Neural crest cell (in vitro differentiated cells): ENCODE measurements around the gene MSLN. TPM values are rescaled to one million over a fixed set of nuclear protein-coding genes. Genes with fewer than 3 reads are reported as not detected.

Source experiments
- DNase-seq: peaks from one replicate; pipeline ENCODE4 v3.0.0; 2021; ENCODE audit warnings: low read depth, mixed read lengths, low spot score
- H3K27ac Mint-ChIP-seq: one replicate; pipeline ENCODE4 v1.8.0; 2021; ENCODE audit warnings: mild to moderate bottlenecking, mixed read lengths; ENCODE audit not compliant: unreplicated experiment
- H3K27me3 Mint-ChIP-seq: 2 replicates; pipeline ENCODE4 v1.8.0; 2021; ENCODE audit warnings: low read depth, mild to moderate bottlenecking, mixed read lengths
- H3K36me3 Mint-ChIP-seq: 2 replicates; pipeline ENCODE4 v1.8.0; 2021; ENCODE audit warnings: low read depth, mild to moderate bottlenecking, mixed read lengths
- H3K4me1 Mint-ChIP-seq: 2 replicates; pipeline ENCODE4 v1.8.0; 2021; ENCODE audit warnings: mixed read lengths
- H3K4me3 Mint-ChIP-seq: one replicate; pipeline ENCODE4 v1.8.0; 2021; ENCODE audit warnings: mild to moderate bottlenecking, mixed read lengths
- H3K9me3 Mint-ChIP-seq: 2 replicates; pipeline ENCODE4 v1.8.0; 2021; ENCODE audit warnings: mixed read lengths
- total RNA-seq: library from RNA; stranded (reverse); gene quantifications from 2 replicates; pipeline ENCODE4 v1.2.1, GENCODE V29; 2021
- TF ChIP-seq, protein P1 (sequence below): fragments of 200-600 bp; sonication (generic); conservative IDR thresholded peaks from 2 replicates; pipeline ENCODE4 v1.5.0; 2021; ENCODE audit warnings: antibody characterized with exemption, mild to moderate bottlenecking

MSLN gene
- total RNA-seq, 1 donor from 2014 or later = not detected

GRCh38 chr16:759110-759910 is 1.2 kb upstream of the MSLN start:
- peaks cover 3% of the 10 kb centered on the region for H3K9me3 Mint-ChIP-seq
- peaks cover 3% of the 10 kb centered on the region for H3K27me3 Mint-ChIP-seq
- no peak overlapping the region for H3K4me3 Mint-ChIP-seq
- H3K27ac Mint-ChIP-seq = no peak overlapping the region
- TF ChIP-seq, protein P1, sequence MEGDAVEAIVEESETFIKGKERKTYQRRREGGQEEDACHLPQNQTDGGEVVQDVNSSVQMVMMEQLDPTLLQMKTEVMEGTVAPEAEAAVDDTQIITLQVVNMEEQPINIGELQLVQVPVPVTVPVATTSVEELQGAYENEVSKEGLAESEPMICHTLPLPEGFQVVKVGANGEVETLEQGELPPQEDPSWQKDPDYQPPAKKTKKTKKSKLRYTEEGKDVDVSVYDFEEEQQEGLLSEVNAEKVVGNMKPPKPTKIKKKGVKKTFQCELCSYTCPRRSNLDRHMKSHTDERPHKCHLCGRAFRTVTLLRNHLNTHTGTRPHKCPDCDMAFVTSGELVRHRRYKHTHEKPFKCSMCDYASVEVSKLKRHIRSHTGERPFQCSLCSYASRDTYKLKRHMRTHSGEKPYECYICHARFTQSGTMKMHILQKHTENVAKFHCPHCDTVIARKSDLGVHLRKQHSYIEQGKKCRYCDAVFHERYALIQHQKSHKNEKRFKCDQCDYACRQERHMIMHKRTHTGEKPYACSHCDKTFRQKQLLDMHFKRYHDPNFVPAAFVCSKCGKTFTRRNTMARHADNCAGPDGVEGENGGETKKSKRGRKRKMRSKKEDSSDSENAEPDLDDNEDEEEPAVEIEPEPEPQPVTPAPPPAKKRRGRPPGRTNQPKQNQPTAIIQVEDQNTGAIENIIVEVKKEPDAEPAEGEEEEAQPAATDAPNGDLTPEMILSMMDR = no peak
- no peaks in the 10 kb centered on the region for H3K36me3 Mint-ChIP-seq
- H3K4me1 Mint-ChIP-seq = no peaks in the 10 kb centered on the region
- no peak for DNase-seq

DNA sequence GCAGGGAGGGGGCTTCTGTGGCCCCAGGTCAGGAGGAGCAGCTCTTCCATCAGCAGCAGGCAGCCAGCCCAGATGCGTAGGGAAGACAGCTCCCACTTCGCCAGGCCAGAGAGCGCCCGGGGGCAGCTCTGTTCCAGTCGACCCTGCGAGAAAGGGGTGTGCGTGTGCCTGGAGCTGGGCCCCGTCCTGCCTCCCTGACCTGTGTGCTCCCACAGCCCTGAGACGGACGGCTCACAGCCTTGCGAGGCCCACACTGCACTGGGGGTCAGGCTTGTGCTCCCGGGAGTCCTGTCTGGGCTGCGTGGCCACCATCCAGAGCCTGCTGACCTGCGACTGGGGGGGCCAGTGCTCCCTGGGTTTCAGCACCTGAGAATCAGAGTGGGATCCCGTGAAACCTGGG is 469 bp upstream of the MSLN start:
- Mint-ChIP-seq H3K4me3 (no peak overlapping the region), H3K27me3 (peaks cover 3% of the 10 kb centered on the region), H3K4me1 (no peaks in the 10 kb centered on the region), H3K9me3 (peaks cover 3% of the 10 kb centered on the region), H3K27ac (no peak overlapping the region), H3K36me3 (no peaks in the 10 kb centered on the region)
- no peak for DNase-seq
- TF ChIP-seq, protein P1 = no peak

DNA sequence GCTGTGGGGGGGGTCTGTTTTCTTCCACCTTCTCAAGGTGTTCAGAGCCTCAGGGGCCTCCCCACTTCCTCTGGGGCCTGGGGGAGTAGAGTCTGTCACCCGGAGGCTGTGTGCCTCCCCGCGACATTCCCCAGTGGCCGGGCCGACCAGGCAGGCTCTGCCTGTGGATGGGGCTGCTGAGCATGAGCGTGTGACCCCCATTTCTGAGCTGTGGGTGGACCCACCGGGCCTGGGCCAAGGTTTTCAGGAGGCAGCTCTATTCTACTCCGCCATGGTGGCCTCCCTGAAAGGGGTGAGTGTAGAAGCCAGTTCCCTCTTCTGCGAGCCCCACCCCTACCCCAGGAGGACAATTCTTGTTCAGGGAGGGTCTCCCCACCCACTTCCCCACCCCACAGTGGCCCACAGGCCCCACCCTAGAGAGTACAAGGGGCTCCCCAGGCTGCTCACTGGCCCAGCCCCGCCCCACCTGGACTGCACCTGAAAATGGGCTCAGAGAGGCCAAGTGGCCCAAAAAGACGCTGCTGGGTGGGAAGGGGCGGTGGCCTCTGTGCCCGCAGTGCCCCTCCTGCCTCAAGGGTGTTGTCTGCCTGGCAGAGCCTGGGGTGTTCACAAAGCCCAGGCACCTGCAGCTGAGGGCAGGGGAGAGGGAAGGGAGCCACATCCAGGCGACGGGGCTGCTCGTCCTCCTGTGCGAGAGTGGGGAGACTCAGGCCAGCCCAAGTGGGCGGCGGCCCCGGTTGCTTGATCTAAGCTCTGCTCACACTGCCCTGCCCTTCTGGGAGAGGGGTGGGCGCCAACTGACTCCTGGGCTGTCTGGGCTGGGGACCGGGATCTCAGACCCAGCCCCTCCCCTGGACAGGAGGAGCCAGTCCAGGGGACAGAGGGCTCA is 1.3 kb downstream of the MSLN start:
- Mint-ChIP-seq H3K36me3 (no peaks in the 10 kb centered on the region), H3K27me3 (no peaks in the 10 kb centered on the region), H3K27ac (no peak overlapping the region), H3K9me3 (no peaks in the 10 kb centered on the region), H3K4me3 (no peak overlapping the region), H3K4me1 (no peaks in the 10 kb centered on the region)
- DNase-seq = no peak
- TF ChIP-seq, protein P1 = no peak

- H3K27ac Mint-ChIP-seq = no peak overlapping the region
- no peak for DNase-seq
- no peaks in the 10 kb centered on the region for H3K9me3 Mint-ChIP-seq
- TF ChIP-seq, protein P1 = no peak
- H3K4me1 Mint-ChIP-seq = no peaks in the 10 kb centered on the region
- H3K36me3 Mint-ChIP-seq = no peaks in the 10 kb centered on the region
- H3K4me3 Mint-ChIP-seq = no peak overlapping the region
- no peaks in the 10 kb centered on the region for H3K27me3 Mint-ChIP-seq
Measured at GRCh38 chr16:762595-763268, 2.2 kb downstream of the MSLN start.

GRCh38 chr16:763369-764183 is 3.0 kb downstream of the MSLN start:
- no peaks in the 10 kb centered on the region for H3K4me1 Mint-ChIP-seq
- no peak for DNase-seq
- no peak overlapping the region for H3K27ac Mint-ChIP-seq
- no peak overlapping the region for H3K4me3 Mint-ChIP-seq
- TF ChIP-seq, protein P1 = no peak
- H3K27me3 Mint-ChIP-seq = no peaks in the 10 kb centered on the region
- H3K36me3 Mint-ChIP-seq = no peaks in the 10 kb centered on the region
- H3K9me3 Mint-ChIP-seq = no peaks in the 10 kb centered on the region
